A549 (cell line): ENCODE measurements around the gene PCSK6.

ENCODE experiments used
- CEBPB ChIP-seq, 2 experiments: fragments of >200 bp in 1 of 2; sonication (Bioruptor Twin) in 1 of 2; formaldehyde crosslinking in 1 of 2; IDR thresholded peaks; 2 replicates each; pipeline ENCODE4 v1.6.1; 2012 to 2016
- EHMT2 ChIP-seq: fragments of 200-600 bp; sonication (generic); IDR thresholded peaks from 2 replicates; pipeline ENCODE4 v1.6.1; 2016; ENCODE audit warnings: antibody characterized with exemption, low read depth, mild to moderate bottlenecking, moderate library complexity
- JUN ChIP-seq, 2 experiments: fragments of >200 bp; sonication (Bioruptor Twin); formaldehyde crosslinking; IDR thresholded peaks; 2 replicates in 1 of 2; 3 replicates in 1 of 2; pipeline ENCODE4 v1.6.1; 2016 to 2017
- POLR2A ChIP-seq: IDR thresholded peaks from 2 replicates; pipeline ENCODE4 v1.6.1; 2012; ENCODE audit warnings: mild to moderate bottlenecking, low read length
- RAD21 ChIP-seq, 2 experiments: fragments of >200 bp in 1 of 2; sonication (Bioruptor Twin) in 1 of 2; formaldehyde crosslinking in 1 of 2; IDR thresholded peaks in 1 of 2; conservative IDR thresholded peaks in 1 of 2; 2 replicates in 1 of 2; 3 replicates in 1 of 2; pipeline ENCODE4 v1.6.1; 2012 to 2018; ENCODE audit warnings: inconsistent platforms in 1 of 2
- TF ChIP-seq, protein P1 (sequence below): IDR thresholded peaks from 2 replicates; pipeline ENCODE4 v1.6.1; 2012
- TF ChIP-seq, protein P2 (sequence below): fragments of >200 bp; sonication (Bioruptor Twin); formaldehyde crosslinking; IDR thresholded peaks from 3 replicates; pipeline ENCODE4 v1.5.1; 2016

DNA sequence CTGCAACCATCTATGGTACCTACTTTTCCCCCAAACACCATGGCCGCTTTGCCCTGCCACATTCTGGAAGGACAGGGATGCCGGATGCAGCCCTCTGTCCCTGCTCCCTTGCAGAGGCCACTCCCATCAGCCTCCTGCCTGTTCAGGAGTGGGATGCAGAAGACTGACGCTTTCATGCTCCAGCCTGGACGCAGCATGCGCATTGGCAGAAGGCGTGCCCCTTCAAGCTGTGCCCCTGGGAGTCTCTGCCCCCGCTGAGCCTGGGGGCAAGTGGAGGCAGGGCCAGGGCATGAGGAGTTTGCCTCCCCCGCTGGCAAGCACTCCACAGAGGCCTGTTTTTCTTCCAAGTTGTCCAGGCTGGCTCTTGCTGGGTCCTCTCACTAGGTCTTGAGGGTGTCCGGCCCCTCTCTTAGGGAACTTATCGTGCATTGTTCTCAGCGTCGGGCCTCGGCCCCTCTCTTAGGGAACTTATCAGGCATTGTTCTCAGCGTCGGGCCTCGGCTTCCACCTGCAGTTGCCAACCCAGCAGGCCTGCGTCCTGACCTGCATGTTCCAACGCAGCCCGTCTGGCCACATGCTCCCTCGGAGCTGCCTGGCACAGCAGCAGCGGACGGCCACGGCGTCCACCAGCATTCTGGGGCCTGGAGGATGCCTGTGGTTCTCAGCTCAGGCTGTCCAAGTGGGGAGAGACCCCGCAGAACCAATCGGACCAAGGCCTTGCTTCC is 179.9 kb downstream of the PCSK6 start:
- TF ChIP-seq, protein P1, sequence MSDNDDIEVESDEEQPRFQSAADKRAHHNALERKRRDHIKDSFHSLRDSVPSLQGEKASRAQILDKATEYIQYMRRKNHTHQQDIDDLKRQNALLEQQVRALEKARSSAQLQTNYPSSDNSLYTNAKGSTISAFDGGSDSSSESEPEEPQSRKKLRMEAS: no peak
- TF ChIP-seq, protein P2, sequence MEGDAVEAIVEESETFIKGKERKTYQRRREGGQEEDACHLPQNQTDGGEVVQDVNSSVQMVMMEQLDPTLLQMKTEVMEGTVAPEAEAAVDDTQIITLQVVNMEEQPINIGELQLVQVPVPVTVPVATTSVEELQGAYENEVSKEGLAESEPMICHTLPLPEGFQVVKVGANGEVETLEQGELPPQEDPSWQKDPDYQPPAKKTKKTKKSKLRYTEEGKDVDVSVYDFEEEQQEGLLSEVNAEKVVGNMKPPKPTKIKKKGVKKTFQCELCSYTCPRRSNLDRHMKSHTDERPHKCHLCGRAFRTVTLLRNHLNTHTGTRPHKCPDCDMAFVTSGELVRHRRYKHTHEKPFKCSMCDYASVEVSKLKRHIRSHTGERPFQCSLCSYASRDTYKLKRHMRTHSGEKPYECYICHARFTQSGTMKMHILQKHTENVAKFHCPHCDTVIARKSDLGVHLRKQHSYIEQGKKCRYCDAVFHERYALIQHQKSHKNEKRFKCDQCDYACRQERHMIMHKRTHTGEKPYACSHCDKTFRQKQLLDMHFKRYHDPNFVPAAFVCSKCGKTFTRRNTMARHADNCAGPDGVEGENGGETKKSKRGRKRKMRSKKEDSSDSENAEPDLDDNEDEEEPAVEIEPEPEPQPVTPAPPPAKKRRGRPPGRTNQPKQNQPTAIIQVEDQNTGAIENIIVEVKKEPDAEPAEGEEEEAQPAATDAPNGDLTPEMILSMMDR: no peak
- TF ChIP-seq RAD21 (conservative IDR thresholded peaks at IDR 0.05 in 1 of 2, IDR thresholded peaks at IDR 0.05 in 1 of 2) (no peak), JUN (IDR thresholded peaks at IDR 0.05) (no peak), POLR2A (no peak), CEBPB (IDR thresholded peaks at IDR 0.05) (no peak), EHMT2 (no peak)
